Measurements from ENCODE around the gene EIF1AY. TPM values are rescaled to one million over a fixed set of nuclear protein-coding genes. Genes with fewer than 3 reads are reported as not detected.

The EIF1AY gene
- total and polyA plus RNA-seq, 2 donors (not counting 3 experiments of a cell fraction or from before 2014, with no cell fraction given): 7.2 to 36.0 TPM

- intact Hi-C loops (cut with micrococcal nuclease) (no loop called here), dilution Hi-C loops (cut with MboI; ENCODE audit: extremely low pct_ligation_motif_present, low sequenced_read_pairs) (no loop called here)
- CTCF ChIA-PET: no interaction called here
- Histone ChIP-seq H3K9me3 (replicated peaks; ENCODE audit: control insufficient read depth, insufficient read depth, low read length) (no peaks in the 10 kb centered on the region), H4K20me1 (replicated peaks; ENCODE audit: control insufficient read depth, extremely low read depth, insufficient read depth, low read length) (no peaks in the 10 kb centered on the region), H2AFZ (ENCODE audit: low read depth, low read length) (no peak overlapping the region), H3K4me3 (replicated peaks in 1 of 3; ENCODE audit: insufficient read depth in 1 of 3, low read depth in 1 of 3, low read length in 3 of 3) (no peak overlapping the region), H3K4me2 (ENCODE audit: insufficient read depth, low read length) (no peak overlapping the region), H3K27me3 (ENCODE audit: control insufficient read depth in 2 of 2, insufficient read depth in 2 of 2, low read length in 2 of 2) (no peaks in the 10 kb centered on the region), H3K9ac (replicated peaks; ENCODE audit: extremely low read depth, insufficient read depth, low read length) (no peak overlapping the region), H3K4me1 (ENCODE audit: control insufficient read depth, extremely low read depth, insufficient read depth, low read length) (no peaks in the 10 kb centered on the region), H3K27ac (ENCODE audit: insufficient read depth, low read depth, low read length) (no peak overlapping the region), H3K79me2 (ENCODE audit: control insufficient read depth, insufficient read depth, low read length) (no peaks in the 10 kb centered on the region), H3K36me3 (ENCODE audit: control insufficient read depth in 2 of 2, extremely low read depth in 1 of 2, insufficient read depth in 2 of 2, low read length in 2 of 2) (no peaks in the 10 kb centered on the region), H3K9me1 (replicated peaks; ENCODE audit: control insufficient read depth, extremely low read depth, insufficient read depth, low read length) (no peaks in the 10 kb centered on the region)
- TF ChIP-seq POLR2AphosphoS5 (IDR thresholded peaks at IDR 0.05; ENCODE audit: insufficient read depth, low read depth, low read length): no peak
- no peak for TF ChIP-seq EZH2 (IDR thresholded peaks at IDR 0.05; ENCODE audit: borderline replicate concordance, low read depth, low read length, severe bottlenecking)
- TF ChIP-seq MAX (IDR thresholded peaks at IDR 0.05; ENCODE audit: insufficient read depth, insufficient read length): no peak
- TF ChIP-seq MYC (IDR thresholded peaks at IDR 0.05; ENCODE audit: low read depth, low read length): no peak
- no peak for TF ChIP-seq FOS (IDR thresholded peaks at IDR 0.05; ENCODE audit: borderline replicate concordance, insufficient read depth, low read length)
- TF ChIP-seq POLR2A (IDR thresholded peaks at IDR 0.05; ENCODE audit: low read depth, low read length): no peak
- DNase-seq (ENCODE audit: low read depth, low spot score) (no peak), FAIRE-seq (no peak)
- POLR2A ChIA-PET: no interaction called here
- BruUV-seq (replicated peaks): no TSS peak
Measured at GRCh38 chrY:20528435-20528834, 47.1 kb upstream of the EIF1AY start.

- Histone ChIP-seq H3K4me2 (ENCODE audit: insufficient read depth, low read length) (no peak overlapping the region), H3K27ac (ENCODE audit: insufficient read depth, low read depth, low read length) (no peak overlapping the region), H3K9me1 (replicated peaks; ENCODE audit: control insufficient read depth, extremely low read depth, insufficient read depth, low read length) (no peaks in the 10 kb centered on the region), H4K20me1 (replicated peaks; ENCODE audit: control insufficient read depth, extremely low read depth, insufficient read depth, low read length) (no peaks in the 10 kb centered on the region), H3K36me3 (ENCODE audit: control insufficient read depth in 2 of 2, extremely low read depth in 1 of 2, insufficient read depth in 2 of 2, low read length in 2 of 2) (no peaks in the 10 kb centered on the region), H3K4me3 (replicated peaks in 1 of 3; ENCODE audit: insufficient read depth in 1 of 3, low read depth in 1 of 3, low read length in 3 of 3) (no peak overlapping the region), H3K79me2 (ENCODE audit: control insufficient read depth, insufficient read depth, low read length) (no peaks in the 10 kb centered on the region), H2AFZ (ENCODE audit: low read depth, low read length) (no peak overlapping the region), H3K27me3 (ENCODE audit: control insufficient read depth in 2 of 2, insufficient read depth in 2 of 2, low read length in 2 of 2) (no peaks in the 10 kb centered on the region), H3K4me1 (ENCODE audit: control insufficient read depth, extremely low read depth, insufficient read depth, low read length) (no peaks in the 10 kb centered on the region), H3K9me3 (replicated peaks; ENCODE audit: control insufficient read depth, insufficient read depth, low read length) (no peaks in the 10 kb centered on the region), H3K9ac (replicated peaks; ENCODE audit: extremely low read depth, insufficient read depth, low read length) (no peak overlapping the region)
- dilution Hi-C loops (cut with MboI; ENCODE audit: extremely low pct_ligation_motif_present, low sequenced_read_pairs): no loop called here
- intact Hi-C loops (cut with micrococcal nuclease): no loop called here
- CTCF ChIA-PET: no interaction called here
- POLR2A ChIA-PET: no interaction called here
- no peak for TF ChIP-seq MAX (IDR thresholded peaks at IDR 0.05; ENCODE audit: insufficient read depth, insufficient read length)
- TF ChIP-seq POLR2AphosphoS5 (IDR thresholded peaks at IDR 0.05; ENCODE audit: insufficient read depth, low read depth, low read length): no peak
- no peak for TF ChIP-seq EZH2 (IDR thresholded peaks at IDR 0.05; ENCODE audit: borderline replicate concordance, low read depth, low read length, severe bottlenecking)
- no peak for TF ChIP-seq POLR2A (IDR thresholded peaks at IDR 0.05; ENCODE audit: low read depth, low read length)
- TF ChIP-seq MYC (IDR thresholded peaks at IDR 0.05; ENCODE audit: low read depth, low read length): no peak
- TF ChIP-seq FOS (IDR thresholded peaks at IDR 0.05; ENCODE audit: borderline replicate concordance, insufficient read depth, low read length): no peak
- no peak for TF ChIP-seq JUN (IDR thresholded peaks at IDR 0.05; ENCODE audit: borderline replicate concordance, insufficient read depth, insufficient read length, low read depth)
- TF ChIP-seq GATA2 (IDR thresholded peaks at IDR 0.05; ENCODE audit: insufficient read depth, insufficient read length, low read depth, low read length): no peak
- TF ChIP-seq, protein P1, sequence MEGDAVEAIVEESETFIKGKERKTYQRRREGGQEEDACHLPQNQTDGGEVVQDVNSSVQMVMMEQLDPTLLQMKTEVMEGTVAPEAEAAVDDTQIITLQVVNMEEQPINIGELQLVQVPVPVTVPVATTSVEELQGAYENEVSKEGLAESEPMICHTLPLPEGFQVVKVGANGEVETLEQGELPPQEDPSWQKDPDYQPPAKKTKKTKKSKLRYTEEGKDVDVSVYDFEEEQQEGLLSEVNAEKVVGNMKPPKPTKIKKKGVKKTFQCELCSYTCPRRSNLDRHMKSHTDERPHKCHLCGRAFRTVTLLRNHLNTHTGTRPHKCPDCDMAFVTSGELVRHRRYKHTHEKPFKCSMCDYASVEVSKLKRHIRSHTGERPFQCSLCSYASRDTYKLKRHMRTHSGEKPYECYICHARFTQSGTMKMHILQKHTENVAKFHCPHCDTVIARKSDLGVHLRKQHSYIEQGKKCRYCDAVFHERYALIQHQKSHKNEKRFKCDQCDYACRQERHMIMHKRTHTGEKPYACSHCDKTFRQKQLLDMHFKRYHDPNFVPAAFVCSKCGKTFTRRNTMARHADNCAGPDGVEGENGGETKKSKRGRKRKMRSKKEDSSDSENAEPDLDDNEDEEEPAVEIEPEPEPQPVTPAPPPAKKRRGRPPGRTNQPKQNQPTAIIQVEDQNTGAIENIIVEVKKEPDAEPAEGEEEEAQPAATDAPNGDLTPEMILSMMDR (IDR thresholded peaks at IDR 0.05; ENCODE audit: extremely low read depth in 1 of 2, insufficient read depth in 1 of 2, low read depth in 1 of 2, low read length in 2 of 2): no peak
- no TSS peak for BruUV-seq (replicated peaks)
- FAIRE-seq (no peak), DNase-seq (ENCODE audit: low read depth, low spot score) (no peak)
Measured at GRCh38 chrY:20538186-20538585, 37.4 kb upstream of the EIF1AY start.
